OCI-LY1 (cell line): ENCODE measurements around the gene HECW1.

Experiments used
- H2AFZ ChIP-seq: fragments of 200-600 bp; sonication (generic), shearing (Covaris generic); 2 replicates; pipeline ENCODE4 v1.6.0; 2014; ENCODE audit warnings: antibody characterized with exemption, mild to moderate bottlenecking, low read length
- H3F3A ChIP-seq: fragments of 200-600 bp; sonication (generic), shearing (Covaris generic); 2 replicates; pipeline ENCODE4 v1.6.0; 2014; ENCODE audit warnings: mild to moderate bottlenecking, antibody characterized with exemption, low read length, moderate library complexity; ENCODE audit not compliant: insufficient read depth
- H3K27ac ChIP-seq: fragments of 200-600 bp; sonication (generic); 2 replicates; pipeline ENCODE4 v1.5.1; 2014; ENCODE audit warnings: low read length, mixed run types, mild to moderate bottlenecking, low read depth; ENCODE audit not compliant: poor library complexity, severe bottlenecking
- H3K27me3 ChIP-seq: fragments of 200-600 bp; sonication (generic); 2 replicates; pipeline ENCODE4 v1.6.0; 2014; ENCODE audit warnings: antibody characterized with exemption, mild to moderate bottlenecking, low read length, moderate library complexity; ENCODE audit not compliant: insufficient read depth
- H3K36me3 ChIP-seq: fragments of 200-600 bp; sonication (generic); 2 replicates; pipeline ENCODE4 v1.6.1; 2014; ENCODE audit warnings: mild to moderate bottlenecking, antibody characterized with exemption, low read length, moderate library complexity, mixed read lengths; ENCODE audit not compliant: insufficient read depth
- H3K4me1 ChIP-seq: fragments of 200-600 bp; sonication (generic); 2 replicates; pipeline ENCODE4 v1.5.1; 2014; ENCODE audit warnings: mild to moderate bottlenecking, low read length, moderate library complexity; ENCODE audit not compliant: insufficient read depth, severe bottlenecking
- H3K4me2 ChIP-seq: fragments of 200-600 bp; sonication (generic), shearing (Covaris generic); 2 replicates; pipeline ENCODE4 v1.6.1; 2014; ENCODE audit warnings: low read length
- H3K4me3 ChIP-seq: fragments of 200-600 bp; sonication (generic); 2 replicates; pipeline ENCODE4 v1.5.1; 2014; ENCODE audit warnings: low read length, low read depth, mild to moderate bottlenecking, mixed read lengths; ENCODE audit not compliant: poor library complexity, severe bottlenecking
- H3K79me2 ChIP-seq: fragments of 200-600 bp; shearing (Covaris generic); 2 replicates; pipeline ENCODE4 v1.6.1; 2016; ENCODE audit warnings: mixed run types, low read length, mixed read lengths; ENCODE audit not compliant: insufficient read depth
- H3K9ac ChIP-seq: fragments of 200-600 bp; sonication (generic), shearing (Covaris generic); 2 replicates; pipeline ENCODE4 v1.6.1; 2014; ENCODE audit warnings: mild to moderate bottlenecking, low read length, mixed read lengths
- H3K9me2 ChIP-seq: fragments of 200-600 bp; sonication (generic), shearing (Covaris generic); 2 replicates; pipeline ENCODE4 v1.6.1; 2014; ENCODE audit warnings: low read depth, mild to moderate bottlenecking, low read length, mixed read lengths
- H3K9me3 ChIP-seq: fragments of 200-600 bp; shearing (Covaris generic); 2 replicates; pipeline ENCODE4 v1.6.1; 2014; ENCODE audit warnings: low read length, mixed read lengths
- H4K20me1 ChIP-seq: fragments of 200-600 bp; sonication (generic), shearing (Covaris generic); 2 replicates; pipeline ENCODE4 v1.6.0; 2016; ENCODE audit warnings: mild to moderate bottlenecking, low read length; ENCODE audit not compliant: insufficient read depth
- EZH2 ChIP-seq: fragments of 200-600 bp; sonication (generic), shearing (Covaris generic); IDR thresholded peaks from 2 replicates; pipeline ENCODE4 v1.8.0; 2017; ENCODE audit warnings: borderline replicate concordance, mixed run types, mild to moderate bottlenecking, antibody characterized with exemption, low read length, moderate library complexity, mixed read lengths
- TF ChIP-seq, protein P1 (sequence below): fragments of 200-600 bp; sonication (generic), shearing (Covaris generic); IDR thresholded peaks from 2 replicates; pipeline ENCODE4 v1.5.1; 2017; ENCODE audit warnings: mild to moderate bottlenecking, antibody characterized with exemption, low read length, moderate library complexity, mixed read lengths

HECW1 gene

DNA sequence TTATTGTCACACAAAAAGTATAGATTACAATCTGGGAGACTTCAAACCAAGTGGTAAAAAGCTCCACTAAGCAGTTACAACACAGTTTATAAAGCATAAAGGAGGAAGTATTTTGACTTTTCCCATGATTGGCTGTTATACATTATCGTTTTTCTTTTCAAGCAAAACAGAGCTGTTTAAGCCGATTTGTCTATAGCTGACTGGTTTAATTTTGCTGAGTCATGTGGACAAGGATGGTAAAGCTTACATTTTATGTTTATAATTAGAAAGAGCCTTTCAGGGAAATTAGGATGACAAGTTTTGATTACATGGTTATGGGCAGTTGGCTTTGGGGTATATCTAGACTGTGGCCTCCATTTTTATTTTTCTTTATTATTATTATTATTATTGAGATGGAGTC is 318.0 kb downstream of the HECW1 start:
- H3K4me2 ChIP-seq: no peak overlapping the region
- H3K4me3 ChIP-seq: no peak overlapping the region
- no peak overlapping the region for H3K27ac ChIP-seq
- H2AFZ ChIP-seq: no peak overlapping the region
- H3K9me3 ChIP-seq: no peaks in the 10 kb centered on the region
- no peaks in the 10 kb centered on the region for H3K36me3 ChIP-seq
- H3F3A ChIP-seq: no peaks in the 10 kb centered on the region
- no peaks in the 10 kb centered on the region for H3K4me1 ChIP-seq
- H3K79me2 ChIP-seq: no peaks in the 10 kb centered on the region
- H3K9ac ChIP-seq: no peak overlapping the region
- TF ChIP-seq, protein P1, sequence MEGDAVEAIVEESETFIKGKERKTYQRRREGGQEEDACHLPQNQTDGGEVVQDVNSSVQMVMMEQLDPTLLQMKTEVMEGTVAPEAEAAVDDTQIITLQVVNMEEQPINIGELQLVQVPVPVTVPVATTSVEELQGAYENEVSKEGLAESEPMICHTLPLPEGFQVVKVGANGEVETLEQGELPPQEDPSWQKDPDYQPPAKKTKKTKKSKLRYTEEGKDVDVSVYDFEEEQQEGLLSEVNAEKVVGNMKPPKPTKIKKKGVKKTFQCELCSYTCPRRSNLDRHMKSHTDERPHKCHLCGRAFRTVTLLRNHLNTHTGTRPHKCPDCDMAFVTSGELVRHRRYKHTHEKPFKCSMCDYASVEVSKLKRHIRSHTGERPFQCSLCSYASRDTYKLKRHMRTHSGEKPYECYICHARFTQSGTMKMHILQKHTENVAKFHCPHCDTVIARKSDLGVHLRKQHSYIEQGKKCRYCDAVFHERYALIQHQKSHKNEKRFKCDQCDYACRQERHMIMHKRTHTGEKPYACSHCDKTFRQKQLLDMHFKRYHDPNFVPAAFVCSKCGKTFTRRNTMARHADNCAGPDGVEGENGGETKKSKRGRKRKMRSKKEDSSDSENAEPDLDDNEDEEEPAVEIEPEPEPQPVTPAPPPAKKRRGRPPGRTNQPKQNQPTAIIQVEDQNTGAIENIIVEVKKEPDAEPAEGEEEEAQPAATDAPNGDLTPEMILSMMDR: no peak
- H3K9me2 ChIP-seq: no peaks in the 10 kb centered on the region
- H3K27me3 ChIP-seq: no peaks in the 10 kb centered on the region; the same call in 1 of the 2 replicates
- no peaks in the 10 kb centered on the region for H4K20me1 ChIP-seq

DNA sequence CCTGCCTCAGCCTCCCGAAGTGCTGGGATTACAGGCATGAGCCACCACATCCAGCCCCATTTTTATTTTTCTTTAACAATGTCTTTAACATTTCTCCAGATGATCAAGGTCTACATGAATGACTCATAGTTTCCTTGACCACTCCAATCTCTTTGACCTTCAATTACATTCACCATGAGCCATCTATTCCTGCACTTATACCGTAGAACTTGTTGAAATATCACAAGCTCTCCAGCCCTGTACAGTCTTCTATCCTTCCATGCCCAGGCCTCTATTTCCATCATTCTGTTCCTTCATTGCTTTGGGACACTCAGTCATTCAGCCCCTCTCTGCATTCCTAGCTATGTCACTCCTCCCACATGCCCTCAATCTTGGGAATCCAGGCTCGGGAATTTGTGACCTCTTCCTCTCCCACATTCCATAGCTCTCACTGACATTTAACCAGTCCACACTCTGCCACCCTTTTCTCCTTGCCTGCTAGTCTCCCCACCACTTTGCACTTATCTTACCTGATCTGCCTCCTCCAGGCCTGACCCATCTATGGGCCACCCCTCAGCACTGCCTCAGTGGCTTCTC is 318.7 kb downstream of the HECW1 start:
- Histone ChIP-seq H3F3A (no peaks in the 10 kb centered on the region), H3K9me2 (no peaks in the 10 kb centered on the region), H3K27me3 (no peaks in the 10 kb centered on the region; the same call in 1 of the 2 replicates), H4K20me1 (no peaks in the 10 kb centered on the region), H2AFZ (no peak overlapping the region), H3K4me2 (no peak overlapping the region), H3K9me3 (no peaks in the 10 kb centered on the region), H3K4me1 (no peaks in the 10 kb centered on the region), H3K79me2 (no peaks in the 10 kb centered on the region), H3K9ac (no peak overlapping the region), H3K36me3 (no peaks in the 10 kb centered on the region), H3K27ac (no peak overlapping the region), H3K4me3 (no peak overlapping the region)
- TF ChIP-seq, protein P1: no peak
- no peak for TF ChIP-seq EZH2

GRCh38 chr7:43433639-43434038 is 321.2 kb downstream of the HECW1 start:
- H3K4me1 ChIP-seq: no peaks in the 10 kb centered on the region
- no peak overlapping the region for H3K27ac ChIP-seq

More at GRCh38 chr7:43433639-43434038, 321.2 kb downstream of the HECW1 start:
- Histone ChIP-seq H3K4me2 (no peak overlapping the region), H3K9me3 (no peaks in the 10 kb centered on the region), H4K20me1 (no peaks in the 10 kb centered on the region), H2AFZ (no peak overlapping the region), H3K9ac (no peak overlapping the region), H3K36me3 (no peaks in the 10 kb centered on the region), H3K4me3 (no peak overlapping the region), H3F3A (no peaks in the 10 kb centered on the region), H3K9me2 (no peaks in the 10 kb centered on the region), H3K27me3 (no peaks in the 10 kb centered on the region), H3K79me2 (no peaks in the 10 kb centered on the region)
- TF ChIP-seq EZH2: no peak
- TF ChIP-seq, protein P1: no peak
